HEK293 (cell line): Measurements from ENCODE around the gene DENND1A.

Experiments used
- CTCF ChIA-PET: fragments of 350-600 bp; formaldehyde crosslinking; extraction: SDS; loops from one replicate; lab custom pipeline; 2021; ENCODE audit warnings: antibody characterized with exemption; lab: Yijun Ruan, JAX
- POLR2A ChIA-PET: fragments of 300-600 bp; formaldehyde crosslinking; extraction: SDS; loops from one replicate; lab custom pipeline; 2020; ENCODE audit warnings: antibody characterized with exemption, inconsistent platforms; lab: Yijun Ruan, JAX
- H3K27ac ChIP-seq: fragments of 200-500 bp; sonication (Bioruptor generic); 2 replicates; pipeline ENCODE4 v1.5.1; 2014; ENCODE audit warnings: low read depth, low read length, control low read depth, inconsistent platforms; ENCODE audit errors: extremely low read depth
- H3K36me3 ChIP-seq, 2 experiments: fragments of 200-500 bp in 1 of 2; sonication (Bioruptor generic) in 1 of 2; 1 replicate in 1 of 2; 2 replicates in 1 of 2; pipeline ENCODE4 v1.5.1; 2014 to 2017; ENCODE audit warnings: inconsistent platforms in 2 of 2, low read length in 2 of 2; ENCODE audit not compliant: control insufficient read depth in 2 of 2, insufficient read depth in 1 of 2
- H3K4me1 ChIP-seq: fragments of 200-500 bp; sonication (Bioruptor generic); 2 replicates; pipeline ENCODE4 v1.5.1; 2014; ENCODE audit warnings: mild to moderate bottlenecking, low read length, inconsistent platforms; ENCODE audit not compliant: control insufficient read depth, insufficient read depth
- H3K4me3 ChIP-seq: 2 replicates; pipeline ENCODE4 v1.5.1; 2011; ENCODE audit warnings: low read depth, mild to moderate bottlenecking, control low read depth, low read length, moderate library complexity
- H3K9me3 ChIP-seq: fragments of 200-500 bp; sonication (Bioruptor generic); 2 replicates; pipeline ENCODE4 v1.5.1; 2014; ENCODE audit warnings: low read depth, low read length, inconsistent platforms; ENCODE audit not compliant: control insufficient read depth, insufficient read depth
- BCL11B ChIP-seq: fragments of 450-650 bp; formaldehyde crosslinking; IDR thresholded peaks from 2 replicates; pipeline ENCODE4 v1.5.1; 2016; ENCODE audit warnings: low read depth, missing biosample characterization, missing genetic modification characterization
- GFI1B ChIP-seq: fragments of 450-650 bp; formaldehyde crosslinking; IDR thresholded peaks from 2 replicates; pipeline ENCODE4 v1.5.1; 2016; ENCODE audit warnings: missing biosample characterization, missing genetic modification characterization
- KLF10 ChIP-seq: fragments of 450-650 bp; IDR thresholded peaks from 2 replicates; pipeline ENCODE4 v1.5.1; 2018; ENCODE audit warnings: missing biosample characterization, mild to moderate bottlenecking, missing genetic modification characterization
- OSR2 ChIP-seq: fragments of 450-650 bp; formaldehyde crosslinking; IDR thresholded peaks from 2 replicates; pipeline ENCODE4 v1.5.1; 2016; ENCODE audit warnings: missing biosample characterization, missing genetic modification characterization
- PRDM1 ChIP-seq: fragments of 450-650 bp; formaldehyde crosslinking; IDR thresholded peaks from 2 replicates; pipeline ENCODE4; 2016; ENCODE audit warnings: missing biosample characterization, missing genetic modification characterization
- SETDB1 ChIP-seq: IDR thresholded peaks from one replicate; pipeline ENCODE4 v1.6.1; 2017; ENCODE audit warnings: mild to moderate bottlenecking, low read length, moderate library complexity, mixed read lengths; ENCODE audit not compliant: insufficient read length
- SP2 ChIP-seq: fragments of 450-650 bp; formaldehyde crosslinking; IDR thresholded peaks from 2 replicates; pipeline ENCODE4 v1.5.1; 2016; ENCODE audit warnings: missing biosample characterization, missing genetic modification characterization
- ZBTB21 ChIP-seq: fragments of 450-650 bp; formaldehyde crosslinking; IDR thresholded peaks from 2 replicates; pipeline ENCODE4 v1.5.1; 2017; ENCODE audit warnings: missing biosample characterization, missing genetic modification characterization
- ZIC2 ChIP-seq: fragments of 450-650 bp; formaldehyde crosslinking; IDR thresholded peaks from 2 replicates; pipeline ENCODE4 v1.5.1; 2016; ENCODE audit warnings: missing biosample characterization, missing genetic modification characterization
- ZNF10 ChIP-seq: fragments of 450-650 bp; formaldehyde crosslinking; IDR thresholded peaks from 2 replicates; pipeline ENCODE4 v1.5.1; 2017; ENCODE audit warnings: missing biosample characterization, missing genetic modification characterization
- ZNF112 ChIP-seq: fragments of 450-650 bp; formaldehyde crosslinking; IDR thresholded peaks from 2 replicates; pipeline ENCODE4 v1.5.0; 2017; ENCODE audit warnings: missing biosample characterization, missing genetic modification characterization
- ZNF174 ChIP-seq: fragments of 450-650 bp; formaldehyde crosslinking; IDR thresholded peaks from 2 replicates; pipeline ENCODE4 v1.5.0; 2017; ENCODE audit warnings: missing biosample characterization, mild to moderate bottlenecking, missing genetic modification characterization
- ZNF221 ChIP-seq: fragments of 450-650 bp; formaldehyde crosslinking; IDR thresholded peaks from 2 replicates; pipeline ENCODE4 v1.5.1; 2017; ENCODE audit warnings: missing biosample characterization, missing genetic modification characterization, borderline replicate concordance
- ZNF473 ChIP-seq: fragments of 450-650 bp; formaldehyde crosslinking; IDR thresholded peaks from 2 replicates; pipeline ENCODE4 v1.5.1; 2017; ENCODE audit warnings: missing biosample characterization, missing genetic modification characterization
- ZNF549 ChIP-seq: fragments of 450-650 bp; IDR thresholded peaks from 2 replicates; pipeline ENCODE4 v1.5.1; 2018; ENCODE audit warnings: missing biosample characterization, missing genetic modification characterization, mild to moderate bottlenecking, inconsistent platforms, moderate library complexity
- ZNF600 ChIP-seq: fragments of 450-650 bp; formaldehyde crosslinking; IDR thresholded peaks from 2 replicates; pipeline ENCODE4 v1.5.1; 2016; ENCODE audit warnings: missing biosample characterization, missing genetic modification characterization
- ZNF768 ChIP-seq: fragments of 450-650 bp; formaldehyde crosslinking; IDR thresholded peaks from 2 replicates; pipeline ENCODE4 v1.5.1; 2018; ENCODE audit warnings: missing biosample characterization, mild to moderate bottlenecking, missing genetic modification characterization
- ZNF777 ChIP-seq: fragments of 450-650 bp; formaldehyde crosslinking; IDR thresholded peaks from 2 replicates; pipeline ENCODE4 v1.5.1; 2017; ENCODE audit warnings: missing biosample characterization, missing genetic modification characterization, borderline replicate concordance
- TF ChIP-seq, protein P1 (sequence below): fragments of 450-650 bp; formaldehyde crosslinking; IDR thresholded peaks from 2 replicates; pipeline ENCODE4 v1.5.1; 2016; ENCODE audit warnings: missing biosample characterization, missing genetic modification characterization
- TF ChIP-seq, protein P2 (sequence below): fragments of 450-650 bp; formaldehyde crosslinking; IDR thresholded peaks from 2 replicates; pipeline ENCODE4 v1.5.1; 2016; ENCODE audit warnings: missing biosample characterization, missing genetic modification characterization
- TF ChIP-seq, protein P3 (sequence below): fragments of 450-650 bp; formaldehyde crosslinking; IDR thresholded peaks from 2 replicates; pipeline ENCODE4 v1.5.1; 2016; ENCODE audit warnings: missing biosample characterization, missing genetic modification characterization
- TF ChIP-seq, protein P4 (sequence below): fragments of 450-650 bp; formaldehyde crosslinking; IDR thresholded peaks from 2 replicates; pipeline ENCODE4 v1.5.1; 2016; ENCODE audit warnings: missing biosample characterization, missing genetic modification characterization

DENND1A gene

DNA sequence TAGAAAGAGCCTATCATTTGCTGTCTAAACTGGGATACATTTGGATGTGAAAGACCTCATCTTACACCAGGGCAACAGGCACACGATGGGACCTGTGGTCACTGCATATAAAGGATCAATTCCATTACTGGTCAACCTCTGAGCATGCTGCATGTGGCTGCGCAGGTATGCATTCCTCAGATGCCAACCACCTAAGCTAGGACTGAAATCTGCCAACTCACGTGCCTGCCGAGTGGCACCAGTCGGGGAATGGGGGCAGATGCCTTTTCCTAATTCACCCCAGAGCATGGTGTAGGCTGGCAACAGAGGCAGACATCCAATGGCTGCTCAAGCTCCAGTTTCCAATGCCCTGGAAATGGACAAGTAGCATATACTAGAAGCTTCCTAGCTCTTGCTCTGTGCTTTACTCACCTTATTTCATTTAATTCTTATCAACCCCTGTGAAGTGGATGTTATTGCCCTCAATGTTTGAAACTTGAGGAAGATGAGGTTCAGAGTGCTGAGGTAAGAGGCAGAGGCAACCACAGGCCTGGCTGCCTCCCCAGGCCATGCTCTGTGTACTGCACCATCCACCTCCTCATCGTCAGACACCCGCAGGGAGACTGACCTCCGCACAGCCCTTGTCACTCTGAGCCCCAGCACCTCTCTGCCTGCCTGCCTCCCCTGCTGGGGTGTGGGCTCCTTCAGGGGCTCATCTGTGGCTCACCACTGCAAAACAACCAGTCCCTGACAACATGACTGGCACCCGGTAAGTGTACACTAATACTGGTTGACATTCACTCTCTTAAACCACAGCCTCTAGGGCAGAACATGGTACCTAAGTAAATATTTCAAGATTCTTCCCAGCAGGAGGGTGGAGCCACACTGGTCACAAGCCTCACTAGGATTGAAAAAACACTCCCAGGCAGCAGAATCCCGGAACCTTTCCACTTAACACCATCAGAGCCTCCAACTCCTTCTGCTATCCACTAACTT, 345.4 kb downstream of the DENND1A start:
- ChIA-PET CTCF (no interaction called here), POLR2A (no interaction called here)
- H3K4me3 ChIP-seq, result no peak overlapping the region

DNA sequence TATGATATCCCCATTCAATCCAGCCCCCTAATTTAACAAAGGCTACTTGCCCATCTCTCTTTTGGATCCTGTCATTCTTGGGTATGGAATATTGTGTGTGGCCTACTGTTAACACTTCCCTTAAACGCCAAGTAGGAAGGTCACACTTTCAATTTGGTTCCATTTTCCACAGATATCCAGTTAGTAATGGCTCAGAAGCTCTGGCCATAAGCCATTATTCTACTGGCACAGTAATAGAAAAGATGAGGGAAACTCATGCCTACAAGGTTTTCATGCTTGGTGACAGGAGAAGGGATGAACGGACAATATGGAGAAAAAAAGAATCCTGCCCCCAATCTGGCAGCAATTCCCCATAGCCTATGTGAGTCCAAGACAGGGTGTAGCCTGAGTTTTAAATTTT, 346.3 kb downstream of the DENND1A start:
- Histone ChIP-seq H3K36me3 (peaks cover 0 to 6% of the 10 kb centered on the region in 2 experiments; a peak in 1 of 3 replicates), H3K9me3 (no peaks in the 10 kb centered on the region), H3K4me1 (no peaks in the 10 kb centered on the region)
- TF ChIP-seq, protein P1, sequence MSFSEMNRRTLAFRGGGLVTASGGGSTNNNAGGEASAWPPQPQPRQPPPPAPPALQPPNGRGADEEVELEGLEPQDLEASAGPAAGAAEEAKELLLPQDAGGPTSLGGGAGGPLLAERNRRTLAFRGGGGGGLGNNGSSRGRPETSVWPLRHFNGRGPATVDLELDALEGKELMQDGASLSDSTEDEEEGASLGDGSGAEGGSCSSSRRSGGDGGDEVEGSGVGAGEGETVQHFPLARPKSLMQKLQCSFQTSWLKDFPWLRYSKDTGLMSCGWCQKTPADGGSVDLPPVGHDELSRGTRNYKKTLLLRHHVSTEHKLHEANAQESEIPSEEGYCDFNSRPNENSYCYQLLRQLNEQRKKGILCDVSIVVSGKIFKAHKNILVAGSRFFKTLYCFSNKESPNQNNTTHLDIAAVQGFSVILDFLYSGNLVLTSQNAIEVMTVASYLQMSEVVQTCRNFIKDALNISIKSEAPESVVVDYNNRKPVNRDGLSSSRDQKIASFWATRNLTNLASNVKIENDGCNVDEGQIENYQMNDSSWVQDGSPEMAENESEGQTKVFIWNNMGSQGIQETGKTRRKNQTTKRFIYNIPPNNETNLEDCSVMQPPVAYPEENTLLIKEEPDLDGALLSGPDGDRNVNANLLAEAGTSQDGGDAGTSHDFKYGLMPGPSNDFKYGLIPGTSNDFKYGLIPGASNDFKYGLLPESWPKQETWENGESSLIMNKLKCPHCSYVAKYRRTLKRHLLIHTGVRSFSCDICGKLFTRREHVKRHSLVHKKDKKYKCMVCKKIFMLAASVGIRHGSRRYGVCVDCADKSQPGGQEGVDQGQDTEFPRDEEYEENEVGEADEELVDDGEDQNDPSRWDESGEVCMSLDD (tag by site-specific recombination), result no peak
- TF ChIP-seq KLF10 (no peak), ZNF221 (no peak), ZNF768 (tag by site-specific recombination) (no peak), BCL11B (no peak)
- TF ChIP-seq, protein P2, sequence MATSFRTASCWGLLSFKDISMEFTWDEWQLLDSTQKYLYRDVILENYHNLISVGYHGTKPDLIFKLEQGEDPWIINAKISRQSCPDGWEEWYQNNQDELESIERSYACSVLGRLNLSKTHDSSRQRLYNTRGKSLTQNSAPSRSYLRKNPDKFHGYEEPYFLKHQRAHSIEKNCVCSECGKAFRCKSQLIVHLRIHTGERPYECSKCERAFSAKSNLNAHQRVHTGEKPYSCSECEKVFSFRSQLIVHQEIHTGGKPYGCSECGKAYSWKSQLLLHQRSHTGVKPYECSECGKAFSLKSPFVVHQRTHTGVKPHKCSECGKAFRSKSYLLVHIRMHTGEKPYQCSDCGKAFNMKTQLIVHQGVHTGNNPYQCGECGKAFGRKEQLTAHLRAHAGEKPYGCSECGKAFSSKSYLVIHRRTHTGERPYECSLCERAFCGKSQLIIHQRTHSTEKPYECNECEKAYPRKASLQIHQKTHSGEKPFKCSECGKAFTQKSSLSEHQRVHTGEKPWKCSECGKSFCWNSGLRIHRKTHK (tag by site-specific recombination), result no peak
- TF ChIP-seq, all 188 proteins: peak for 0
- H3K27ac ChIP-seq, result no peak overlapping the region
- POLR2A ChIA-PET, result no interaction called here
- H3K4me3 ChIP-seq, result no peak overlapping the region
- CTCF ChIA-PET, result interaction anchor here (0.6 kb wide), 1 partner anchor 420 kb away, joined by 3 read pairs; no protein-coding TSS in a partner anchor

More for the DNA sequence above, 345.4 kb downstream of the DENND1A start:
- Histone ChIP-seq H3K4me1 (no peaks in the 10 kb centered on the region), H3K27ac (no peak overlapping the region), H3K36me3 (peaks cover 0 to 6% of the 10 kb centered on the region in 2 experiments; a peak in 1 of 3 replicates), H3K9me3 (no peaks in the 10 kb centered on the region)
- TF ChIP-seq ZNF112 (no peak), ZIC2 (tag by site-specific recombination) (peak; percentile 81), OSR2 (tag by site-specific recombination) (peak; percentile 33; the same call in 1 of the 2 replicates), ZNF600 (tag by site-specific recombination) (0 out of 2 replicates have a peak, but pooled peaks have one; percentile 16)

DNA sequence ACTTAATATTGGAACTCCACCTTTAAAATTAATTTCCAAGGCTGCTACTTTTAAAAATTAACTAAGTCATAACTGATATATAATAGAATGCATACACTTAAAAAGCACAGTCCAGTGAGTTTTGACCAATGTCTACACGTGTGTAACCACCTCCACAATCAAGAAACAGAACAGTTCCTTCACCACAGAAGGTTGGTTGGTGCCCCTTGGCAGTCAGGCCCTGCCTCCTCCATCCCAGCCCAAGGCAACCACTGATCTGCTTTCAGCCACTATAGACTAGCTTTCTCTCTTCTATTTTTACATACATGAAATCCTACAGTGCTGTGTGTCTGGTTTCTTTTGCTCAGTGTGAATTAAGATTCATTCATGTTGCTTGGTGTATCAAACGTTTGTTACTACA, 358.7 kb downstream of the DENND1A start:
- Histone ChIP-seq H3K4me3 (no peak overlapping the region), H3K36me3 (no peaks in the 10 kb centered on the region), H3K9me3 (no peaks in the 10 kb centered on the region), H3K27ac (no peak overlapping the region), H3K4me1 (peaks cover 10% of the 10 kb centered on the region)
- ChIA-PET CTCF (interaction anchor here (1.2 kb wide), 1 partner anchor 22 kb away, joined by 4 read pairs; no protein-coding TSS in a partner anchor), POLR2A (no interaction called here)
- TF ChIP-seq, protein P3, sequence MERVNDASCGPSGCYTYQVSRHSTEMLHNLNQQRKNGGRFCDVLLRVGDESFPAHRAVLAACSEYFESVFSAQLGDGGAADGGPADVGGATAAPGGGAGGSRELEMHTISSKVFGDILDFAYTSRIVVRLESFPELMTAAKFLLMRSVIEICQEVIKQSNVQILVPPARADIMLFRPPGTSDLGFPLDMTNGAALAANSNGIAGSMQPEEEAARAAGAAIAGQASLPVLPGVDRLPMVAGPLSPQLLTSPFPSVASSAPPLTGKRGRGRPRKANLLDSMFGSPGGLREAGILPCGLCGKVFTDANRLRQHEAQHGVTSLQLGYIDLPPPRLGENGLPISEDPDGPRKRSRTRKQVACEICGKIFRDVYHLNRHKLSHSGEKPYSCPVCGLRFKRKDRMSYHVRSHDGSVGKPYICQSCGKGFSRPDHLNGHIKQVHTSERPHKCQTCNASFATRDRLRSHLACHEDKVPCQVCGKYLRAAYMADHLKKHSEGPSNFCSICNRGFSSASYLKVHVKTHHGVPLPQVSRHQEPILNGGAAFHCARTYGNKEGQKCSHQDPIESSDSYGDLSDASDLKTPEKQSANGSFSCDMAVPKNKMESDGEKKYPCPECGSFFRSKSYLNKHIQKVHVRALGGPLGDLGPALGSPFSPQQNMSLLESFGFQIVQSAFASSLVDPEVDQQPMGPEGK (tag by site-specific recombination), result no peak
- TF ChIP-seq, protein P4, sequence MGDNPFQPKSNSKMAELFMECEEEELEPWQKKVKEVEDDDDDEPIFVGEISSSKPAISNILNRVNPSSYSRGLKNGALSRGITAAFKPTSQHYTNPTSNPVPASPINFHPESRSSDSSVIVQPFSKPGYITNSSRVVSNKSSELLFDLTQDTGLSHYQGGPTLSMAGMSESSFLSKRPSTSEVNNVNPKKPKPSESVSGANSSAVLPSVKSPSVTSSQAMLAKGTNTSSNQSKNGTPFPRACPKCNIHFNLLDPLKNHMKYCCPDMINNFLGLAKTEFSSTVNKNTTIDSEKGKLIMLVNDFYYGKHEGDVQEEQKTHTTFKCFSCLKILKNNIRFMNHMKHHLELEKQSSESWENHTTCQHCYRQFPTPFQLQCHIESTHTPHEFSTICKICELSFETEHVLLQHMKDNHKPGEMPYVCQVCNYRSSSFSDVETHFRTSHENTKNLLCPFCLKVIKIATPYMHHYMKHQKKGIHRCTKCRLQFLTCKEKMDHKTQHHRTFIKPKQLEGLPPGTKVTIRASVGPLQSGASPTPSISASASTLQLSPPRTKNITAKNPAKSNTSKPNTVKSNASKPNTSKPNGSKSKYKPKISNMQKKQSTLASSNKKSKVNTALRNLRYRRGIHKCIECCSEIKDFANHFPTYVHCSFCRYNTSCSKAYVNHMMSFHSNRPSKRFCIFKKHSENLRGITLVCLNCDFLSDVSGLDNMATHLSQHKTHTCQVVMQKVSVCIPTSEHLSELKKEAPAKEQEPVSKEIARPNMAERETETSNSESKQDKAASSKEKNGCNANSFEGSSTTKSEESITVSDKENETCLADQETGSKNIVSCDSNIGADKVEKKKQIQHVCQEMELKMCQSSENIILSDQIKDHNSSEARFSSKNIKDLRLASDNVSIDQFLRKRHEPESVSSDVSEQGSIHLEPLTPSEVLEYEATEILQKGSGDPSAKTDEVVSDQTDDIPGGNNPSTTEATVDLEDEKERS (tag by site-specific recombination), result no peak
- TF ChIP-seq ZNF549 (no peak), ZNF10 (no peak), ZBTB21 (tag by site-specific recombination) (no peak), PRDM1 (tag by site-specific recombination) (no peak), ZNF174 (no peak), ZNF777 (no peak), SP2 (tag by site-specific recombination) (no peak), KLF10 (no peak), ZNF473 (tag by site-specific recombination) (no peak), SETDB1 (no peak), GFI1B (tag by site-specific recombination) (no peak)
